Trophoblast cell (in vitro differentiated cells and primary cell): Measurements from ENCODE around the gene NXPE4.
A peak's percentile ranks its signal among the peaks of the same experiment; 100 is the strongest.

ENCODE experiments used
- DNase-seq, 2 donors: peaks; one replicate each; pipeline ENCODE4 v3.0.0-alpha.2; 2016
- H2AFZ ChIP-seq: 2 replicates; pipeline ENCODE4 v1.6.1; 2013; ENCODE audit warnings: low read length, moderate library complexity, mild to moderate bottlenecking; ENCODE audit not compliant: insufficient read depth, poor library complexity
- H2AK5ac ChIP-seq: 2 replicates; pipeline ENCODE4 v1.6.1; 2013; ENCODE audit warnings: mild to moderate bottlenecking, low read length
- H2BK120ac ChIP-seq: 2 replicates; pipeline ENCODE4 v1.6.1; 2013; ENCODE audit warnings: low read length, mild to moderate bottlenecking, moderate library complexity; ENCODE audit not compliant: insufficient read depth, poor library complexity
- H2BK12ac ChIP-seq: 2 replicates; pipeline ENCODE4 v1.6.1; 2013; ENCODE audit warnings: mild to moderate bottlenecking, low read length, moderate library complexity
- H2BK5ac ChIP-seq: 2 replicates; pipeline ENCODE4 v1.6.1; 2013; ENCODE audit warnings: low read length, low read depth, moderate library complexity, mild to moderate bottlenecking; ENCODE audit not compliant: poor library complexity
- H3K14ac ChIP-seq: 2 replicates; pipeline ENCODE4 v1.6.1; 2013; ENCODE audit warnings: mild to moderate bottlenecking, low read length
- H3K18ac ChIP-seq: 2 replicates; pipeline ENCODE4 v1.6.1; 2013; ENCODE audit warnings: mild to moderate bottlenecking, low read length
- H3K23ac ChIP-seq: 2 replicates; pipeline ENCODE4 v1.6.1; 2013; ENCODE audit warnings: low read length
- H3K27ac ChIP-seq: 2 replicates; pipeline ENCODE4 v1.5.1; 2013; ENCODE audit warnings: low read depth, mild to moderate bottlenecking, inconsistent platforms, low read length, moderate library complexity
- H3K27me3 ChIP-seq: 2 replicates; pipeline ENCODE4 v1.6.1; 2013; ENCODE audit warnings: inconsistent platforms, mild to moderate bottlenecking, low read length, moderate library complexity; ENCODE audit not compliant: insufficient read depth
- H3K36me3 ChIP-seq, 2 experiments: 1 replicate in 1 of 2; 2 replicates in 1 of 2; pipeline ENCODE4 v1.6.1; 2013; ENCODE audit warnings: low read length in 2 of 2, mild to moderate bottlenecking in 2 of 2, moderate library complexity in 1 of 2; ENCODE audit not compliant: insufficient read depth in 2 of 2, control insufficient read depth in 1 of 2
- H3K4ac ChIP-seq: 2 replicates; pipeline ENCODE4 v1.6.1; 2013; ENCODE audit warnings: low read depth, mild to moderate bottlenecking, low read length, moderate library complexity
- H3K4me1 ChIP-seq, 2 experiments: 1 replicate in 1 of 2; 2 replicates in 1 of 2; pipeline ENCODE4 v1.6.1; 2013; ENCODE audit warnings: low read length in 2 of 2, mild to moderate bottlenecking in 2 of 2, moderate library complexity in 1 of 2; ENCODE audit not compliant: insufficient read depth in 2 of 2, control insufficient read depth in 1 of 2
- H3K4me2 ChIP-seq: 2 replicates; pipeline ENCODE4 v1.6.1; 2013; ENCODE audit warnings: inconsistent platforms, mild to moderate bottlenecking, low read length, moderate library complexity
- H3K4me3 ChIP-seq: 2 replicates; pipeline ENCODE4 v1.5.1; 2013; ENCODE audit warnings: mild to moderate bottlenecking, low read depth, low read length, inconsistent platforms
- H3K79me1 ChIP-seq: one replicate; pipeline ENCODE4 v1.6.1; 2013; ENCODE audit warnings: low read length
- H3K79me2 ChIP-seq: 2 replicates; pipeline ENCODE4 v1.6.1; 2013; ENCODE audit warnings: low read length, mild to moderate bottlenecking; ENCODE audit not compliant: control insufficient read depth, insufficient read depth, poor library complexity
- H3K9ac ChIP-seq: 2 replicates; pipeline ENCODE4 v1.6.1; 2013; ENCODE audit warnings: mild to moderate bottlenecking, low read length
- H3K9me3 ChIP-seq: 2 replicates; pipeline ENCODE4 v1.6.1; 2013; ENCODE audit warnings: low read depth, mild to moderate bottlenecking, control low read depth, inconsistent platforms, low read length; ENCODE audit not compliant: insufficient read depth
- H4K12ac ChIP-seq: 2 replicates; pipeline ENCODE4 v1.6.1; 2013; ENCODE audit warnings: low read depth, mild to moderate bottlenecking, low read length, moderate library complexity
- H4K8ac ChIP-seq: 2 replicates; pipeline ENCODE4 v1.6.1; 2013; ENCODE audit warnings: low read depth, mild to moderate bottlenecking, low read length, moderate library complexity
- H4K91ac ChIP-seq: one replicate; pipeline ENCODE4 v1.6.1; 2013; ENCODE audit warnings: low read depth, mild to moderate bottlenecking, low read length, moderate library complexity
- WGBS: extraction: QIAGEN DNeasy Blood & Tissue Kit; methylation state at CpG from one replicate; pipeline ENCODE4 v1.1.7; 2013; ENCODE audit warnings: missing lambda C conversion rate; ENCODE audit not compliant: insufficient read length, insufficient coverage; ENCODE audit errors: extremely low coverage; 5-methylcytosine and 5-hydroxymethylcytosine counted together

The NXPE4 gene

DNA sequence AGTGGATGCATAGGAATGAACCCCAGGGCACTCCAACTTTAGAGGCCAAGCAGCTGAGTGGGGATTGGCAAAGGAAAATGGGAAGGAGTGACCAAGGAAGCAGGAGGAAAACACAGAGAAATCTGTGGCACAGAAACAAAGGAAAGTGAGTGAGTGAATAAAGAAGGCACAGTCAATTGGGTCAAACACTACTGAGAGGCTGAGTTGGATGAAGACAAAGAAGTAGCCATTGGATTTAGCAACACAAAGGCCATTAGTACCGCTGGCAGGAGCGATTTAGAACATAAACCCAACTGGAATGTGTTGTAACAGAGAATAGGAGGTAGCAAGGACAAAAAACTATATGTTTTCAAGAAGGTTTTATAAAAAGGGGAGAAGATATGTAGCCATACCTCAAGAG, 29.3 kb downstream of the NXPE4 start:
- peaks cover 0 to 5% of the 10 kb centered on the region in 2 experiments for H3K4me1 ChIP-seq
- no peak overlapping the region for H4K8ac ChIP-seq
- H4K91ac ChIP-seq: peak overlapping the region; percentile 11
- H2BK5ac ChIP-seq: no peak overlapping the region
- no peak overlapping the region for H3K4me3 ChIP-seq
- H3K9me3 ChIP-seq: no peaks in the 10 kb centered on the region
- H3K36me3 ChIP-seq: no peaks in the 10 kb centered on the region
- no peak overlapping the region for H3K18ac ChIP-seq
- no peak for DNase-seq
- no peaks in the 10 kb centered on the region for H3K27me3 ChIP-seq
- H3K14ac ChIP-seq: no peak overlapping the region
- H3K79me1 ChIP-seq: peaks cover 6% of the 10 kb centered on the region
- H3K79me2 ChIP-seq: peaks cover 2% of the 10 kb centered on the region
- H3K4ac ChIP-seq: no peak overlapping the region
- no CpG with 5 or more reads among the region's 2 CpGs for WGBS
- no peak overlapping the region for H2AK5ac ChIP-seq
- no peak overlapping the region for H2AFZ ChIP-seq
- H3K27ac ChIP-seq: no peak overlapping the region
- H3K4me2 ChIP-seq: no peak overlapping the region
- H2BK12ac ChIP-seq: no peak overlapping the region
- H3K23ac ChIP-seq: no peak overlapping the region
- no peak overlapping the region for H2BK120ac ChIP-seq
- no peak overlapping the region for H4K12ac ChIP-seq
- no peak overlapping the region for H3K9ac ChIP-seq

- no peak overlapping the region for H2BK5ac ChIP-seq
- no CpG with 5 or more reads among the region's 1 CpG for WGBS
- no peak overlapping the region for H3K18ac ChIP-seq
- H2AFZ ChIP-seq: no peak overlapping the region
- no peak overlapping the region for H2AK5ac ChIP-seq
- no peak overlapping the region for H4K8ac ChIP-seq
- H3K9me3 ChIP-seq: no peaks in the 10 kb centered on the region
- no peak overlapping the region for H2BK120ac ChIP-seq
- no peak overlapping the region for H3K27ac ChIP-seq
- no peaks in the 10 kb centered on the region for H3K36me3 ChIP-seq
- H3K79me1 ChIP-seq: peaks cover 3% of the 10 kb centered on the region
- no peak overlapping the region for H3K23ac ChIP-seq
- DNase-seq: no peak
- H3K4ac ChIP-seq: no peak overlapping the region
- H2BK12ac ChIP-seq: no peak overlapping the region
- no peak overlapping the region for H4K12ac ChIP-seq
- no peak overlapping the region for H3K4me3 ChIP-seq
- peaks cover 2% of the 10 kb centered on the region for H3K79me2 ChIP-seq
- H3K27me3 ChIP-seq: no peaks in the 10 kb centered on the region
- H3K4me2 ChIP-seq: no peak overlapping the region
- peaks cover 0 to 5% of the 10 kb centered on the region in 2 experiments for H3K4me1 ChIP-seq
- no peak overlapping the region for H3K14ac ChIP-seq
- no peak overlapping the region for H3K9ac ChIP-seq
- H4K91ac ChIP-seq: no peak overlapping the region
Observed at GRCh38 chr11:114564831-114565230, 30.8 kb downstream of the NXPE4 start.

DNA sequence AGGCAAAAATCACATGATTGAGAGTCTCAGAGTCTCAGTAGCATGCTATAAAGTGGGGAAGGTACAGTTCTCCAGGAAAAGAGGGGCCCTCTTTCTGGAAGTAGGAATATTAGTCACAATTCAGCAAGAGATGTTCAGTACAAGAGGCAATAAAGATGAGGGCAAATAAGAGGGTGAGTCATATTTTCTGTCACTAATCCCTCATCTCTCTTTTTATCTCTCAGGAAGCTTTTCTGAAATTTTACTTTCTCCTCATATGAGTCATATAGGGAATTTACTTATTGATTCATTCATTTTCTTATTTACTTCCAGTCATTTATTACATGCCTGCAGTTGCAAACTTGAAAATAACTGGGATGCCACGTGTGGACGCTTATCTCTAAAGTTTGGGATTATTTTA, 32.5 kb downstream of the NXPE4 start:
- H3K79me2 ChIP-seq: no peaks in the 10 kb centered on the region
- no peak overlapping the region for H3K23ac ChIP-seq
- no peak overlapping the region for H4K91ac ChIP-seq

DNA sequence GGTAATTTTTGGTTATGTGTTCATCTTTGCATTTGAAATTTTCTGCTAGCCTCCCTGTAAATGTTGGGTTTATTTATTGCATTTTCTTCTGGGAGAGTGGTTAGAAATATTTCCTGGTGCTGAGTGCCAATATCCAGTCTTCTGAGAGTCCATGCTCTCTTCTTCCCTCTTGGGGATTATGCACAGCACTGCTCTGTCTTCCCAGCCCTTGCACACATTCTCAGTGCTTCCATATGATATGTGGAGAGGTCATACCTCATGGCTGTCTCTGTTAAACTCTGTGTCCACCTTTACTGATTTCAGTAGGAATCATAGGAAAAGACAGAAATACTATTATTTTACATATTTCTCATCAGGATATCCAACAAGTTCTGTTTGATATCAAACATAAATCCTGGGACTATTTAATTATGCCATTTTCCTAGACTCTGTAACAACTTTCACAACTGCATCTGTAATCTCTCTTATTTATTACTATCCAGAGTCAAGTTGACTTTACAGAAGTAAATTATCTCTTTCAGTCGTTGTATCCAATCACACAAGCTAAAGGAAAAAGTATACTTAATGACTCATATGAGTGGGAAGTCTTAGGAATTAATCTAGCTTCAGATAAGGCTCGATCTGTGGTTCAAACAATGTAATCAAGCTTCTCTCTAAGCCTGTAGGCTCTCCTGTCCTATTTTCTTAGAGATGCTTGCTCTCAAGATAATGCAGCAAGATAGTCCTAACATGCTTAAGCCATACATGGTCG, 33.2 kb downstream of the NXPE4 start:
- Histone ChIP-seq H3K23ac (no peak overlapping the region), H3K36me3 (no peaks in the 10 kb centered on the region), H3K27me3 (no peaks in the 10 kb centered on the region), H2BK12ac (no peak overlapping the region), H4K8ac (no peak overlapping the region), H3K14ac (no peak overlapping the region), H4K91ac (no peak overlapping the region), H4K12ac (no peak overlapping the region), H3K18ac (no peak overlapping the region), H2BK120ac (no peak overlapping the region), H2AK5ac (no peak overlapping the region), H3K4ac (no peak overlapping the region), H3K27ac (no peak overlapping the region), H3K9me3 (no peaks in the 10 kb centered on the region), H3K4me3 (no peak overlapping the region), H2BK5ac (no peak overlapping the region), H2AFZ (no peak overlapping the region), H3K4me2 (no peak overlapping the region), H3K9ac (no peak overlapping the region), H3K79me1 (no peaks in the 10 kb centered on the region), H3K79me2 (no peaks in the 10 kb centered on the region), H3K4me1 (peaks cover 0 to 2% of the 10 kb centered on the region in 2 experiments)
- no CpG with 5 or more reads among the region's 3 CpGs for WGBS
- no peak for DNase-seq

More for the DNA sequence above, 32.5 kb downstream of the NXPE4 start:
- no peaks in the 10 kb centered on the region for H3K9me3 ChIP-seq
- H3K4me1 ChIP-seq: peaks cover 0 to 2% of the 10 kb centered on the region in 2 experiments
- peak in 1 of 2 donors; percentile 16 for DNase-seq
- no peak overlapping the region for H2BK5ac ChIP-seq
- no peak overlapping the region for H3K4ac ChIP-seq
- H3K18ac ChIP-seq: no peak overlapping the region
- H3K4me3 ChIP-seq: no peak overlapping the region
- no peak overlapping the region for H3K9ac ChIP-seq
- no peaks in the 10 kb centered on the region for H3K79me1 ChIP-seq
- no peaks in the 10 kb centered on the region for H3K27me3 ChIP-seq
- H2AFZ ChIP-seq: no peak overlapping the region
- H3K36me3 ChIP-seq: no peaks in the 10 kb centered on the region
- H3K14ac ChIP-seq: no peak overlapping the region
- no peak overlapping the region for H2BK12ac ChIP-seq
- H2AK5ac ChIP-seq: no peak overlapping the region
- H4K12ac ChIP-seq: no peak overlapping the region
- H3K4me2 ChIP-seq: no peak overlapping the region
- no CpG with 5 or more reads among the region's 2 CpGs for WGBS
- no peak overlapping the region for H2BK120ac ChIP-seq
- H4K8ac ChIP-seq: no peak overlapping the region
- no peak overlapping the region for H3K27ac ChIP-seq
